OCI-LY3 (cell line): ENCODE data around the gene RAPGEF5.

Source experiments
- EZH2phosphoT487 ChIP-seq: fragments of 200-600 bp; shearing (Covaris generic); IDR thresholded peaks from 2 replicates; pipeline ENCODE4 v1.6.1; 2018; ENCODE audit warnings: antibody characterized with exemption, mixed run types, low read depth
- TF ChIP-seq, protein P1 (sequence below): fragments of 200-600, 300-600 bp; sonication (generic); IDR thresholded peaks from 2 replicates; pipeline ENCODE4 v1.5.1; 2014; ENCODE audit warnings: antibody characterized with exemption, low read length, low read depth

DNA sequence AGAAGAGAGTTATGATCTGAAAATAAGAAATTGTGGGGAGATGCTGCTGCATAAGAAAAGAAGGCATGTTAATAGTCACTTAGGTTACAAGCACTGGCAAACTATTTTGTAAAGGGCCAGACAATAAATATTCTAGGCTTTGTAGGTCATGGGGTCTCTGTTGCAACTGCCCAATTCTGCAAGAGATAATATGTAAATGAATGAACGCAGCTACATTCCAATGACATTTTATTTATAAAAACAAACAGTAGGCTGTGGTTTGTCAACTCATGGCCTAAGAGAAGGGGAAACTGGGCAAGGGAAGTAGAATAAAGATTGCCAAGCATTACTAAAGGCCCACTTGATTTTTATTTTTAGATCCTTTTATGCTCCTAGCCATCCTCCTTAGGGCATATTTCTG is 133.1 kb downstream of the RAPGEF5 start:
- TF ChIP-seq, protein P1, sequence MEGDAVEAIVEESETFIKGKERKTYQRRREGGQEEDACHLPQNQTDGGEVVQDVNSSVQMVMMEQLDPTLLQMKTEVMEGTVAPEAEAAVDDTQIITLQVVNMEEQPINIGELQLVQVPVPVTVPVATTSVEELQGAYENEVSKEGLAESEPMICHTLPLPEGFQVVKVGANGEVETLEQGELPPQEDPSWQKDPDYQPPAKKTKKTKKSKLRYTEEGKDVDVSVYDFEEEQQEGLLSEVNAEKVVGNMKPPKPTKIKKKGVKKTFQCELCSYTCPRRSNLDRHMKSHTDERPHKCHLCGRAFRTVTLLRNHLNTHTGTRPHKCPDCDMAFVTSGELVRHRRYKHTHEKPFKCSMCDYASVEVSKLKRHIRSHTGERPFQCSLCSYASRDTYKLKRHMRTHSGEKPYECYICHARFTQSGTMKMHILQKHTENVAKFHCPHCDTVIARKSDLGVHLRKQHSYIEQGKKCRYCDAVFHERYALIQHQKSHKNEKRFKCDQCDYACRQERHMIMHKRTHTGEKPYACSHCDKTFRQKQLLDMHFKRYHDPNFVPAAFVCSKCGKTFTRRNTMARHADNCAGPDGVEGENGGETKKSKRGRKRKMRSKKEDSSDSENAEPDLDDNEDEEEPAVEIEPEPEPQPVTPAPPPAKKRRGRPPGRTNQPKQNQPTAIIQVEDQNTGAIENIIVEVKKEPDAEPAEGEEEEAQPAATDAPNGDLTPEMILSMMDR, result no peak
- no peak for TF ChIP-seq EZH2phosphoT487
